ENCODE data around the gene N4BP2L2.

DNA sequence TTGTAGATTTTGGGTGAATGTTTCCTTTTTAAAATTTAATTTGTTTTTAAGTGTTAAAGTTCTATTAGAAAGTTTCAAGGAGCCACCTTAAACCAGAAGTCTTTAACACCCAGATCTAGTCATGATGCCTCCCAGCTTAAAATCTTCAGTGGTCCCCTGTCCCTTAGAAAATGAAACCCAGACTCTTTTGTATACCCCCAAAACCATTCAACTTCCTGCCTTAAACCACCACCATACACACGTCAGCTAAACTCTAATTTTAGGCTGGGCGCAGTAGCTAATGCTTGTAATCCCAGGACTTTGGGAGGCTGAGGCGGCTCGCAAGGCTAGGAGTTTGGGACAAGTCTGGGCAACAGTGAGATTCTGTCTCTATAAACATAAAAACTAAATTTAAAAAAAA lies 148.5 kb downstream of the N4BP2L2 start:
- no peak for TF ChIP-seq CTCF (conservative IDR thresholded peaks at IDR 0.05 in 1 of 2, IDR thresholded peaks at IDR 0.05 in 1 of 2; ENCODE audit: extremely low read depth in 1 of 2, insufficient read depth in 1 of 2, low read depth in 1 of 2, low read length in 2 of 2)
- no peak for TF ChIP-seq EZH2 (IDR thresholded peaks at IDR 0.05; ENCODE audit: borderline replicate concordance, low read length)
